Hepatocyte (in vitro differentiated cells): ENCODE measurements around the gene GSTT2.

Source experiments
- CTCF ChIP-seq: fragments of 200-600 bp; sonication (generic); IDR thresholded peaks from 2 replicates; pipeline ENCODE4 v1.5.1; 2016; ENCODE audit warnings: antibody characterized with exemption, mild to moderate bottlenecking; ENCODE audit not compliant: poor library complexity
- EZH2 ChIP-seq: fragments of 200-600 bp; sonication (generic); IDR thresholded peaks from 2 replicates; pipeline ENCODE4 v1.6.1; 2016; ENCODE audit warnings: antibody characterized with exemption, mild to moderate bottlenecking, borderline replicate concordance

- TF ChIP-seq CTCF (no peak), EZH2 (no peak)
Measured at GRCh38 chr22:24005201-24005600, 25.3 kb downstream of the GSTT2 start, which contains the start of gene GSTT4.
